ENCODE measurements around the gene SLC45A3. TPM values are rescaled to one million over a fixed set of nuclear protein-coding genes. Genes with fewer than 3 reads are reported as not detected.
A peak's percentile ranks its signal among the peaks of the same experiment; 100 is the strongest.

SLC45A3 gene
- polyA plus RNA-seq, 1 experiment = 1.7 TPM

DNA sequence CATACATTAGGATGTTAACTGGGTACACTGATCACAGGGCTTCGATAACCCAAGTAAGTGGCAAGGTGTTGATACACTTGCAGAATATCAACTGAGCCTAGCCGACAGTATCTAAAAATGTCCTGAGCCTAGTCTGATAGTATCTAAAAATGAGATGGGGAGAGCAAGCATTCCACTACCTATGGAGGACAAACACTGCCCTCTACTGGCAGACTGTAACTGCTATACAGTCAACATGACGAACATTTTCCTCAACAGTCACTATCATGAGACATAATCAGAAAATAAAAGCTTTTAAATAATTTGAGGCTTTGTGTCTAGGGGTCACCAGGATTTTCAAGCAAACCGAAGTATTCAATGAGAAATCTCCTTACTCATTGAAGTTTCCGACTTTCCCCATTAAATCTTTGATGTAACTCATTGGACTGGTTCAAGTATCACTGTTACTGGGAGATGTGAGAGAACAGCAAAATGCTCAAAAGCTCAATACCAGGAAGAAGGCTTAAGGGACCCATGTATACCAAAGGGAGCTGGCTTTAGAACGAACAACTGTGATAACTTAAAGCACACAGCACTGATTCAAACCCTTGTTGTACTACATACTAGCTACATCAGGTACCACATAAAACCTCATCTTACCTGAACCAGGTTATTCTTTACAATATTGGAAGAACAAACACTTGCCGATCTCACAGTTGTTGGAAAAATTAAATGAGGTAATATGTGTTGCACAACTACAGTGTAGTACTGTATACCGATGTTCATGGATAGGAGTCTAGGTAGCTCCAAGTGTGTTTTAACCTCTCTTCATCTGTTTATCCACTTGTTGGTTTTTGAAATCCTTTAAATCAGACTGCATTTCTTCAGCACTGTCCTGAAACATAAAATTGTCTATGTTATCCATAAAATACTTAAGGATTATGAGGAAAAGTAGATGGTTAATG lies 31.1 kb upstream of the SLC45A3 start:
- ChIA-PET POLR2A (interaction anchor here (0.6 to 0.7 kb wide), 2 partner anchors 38 to 835 kb away, joined by 3 to 14 read pairs; no protein-coding TSS in a partner anchor), CTCF (interaction anchor here (0.6 to 10.1 kb wide), 37 partner anchors 9 to 357 kb away, joined by 3 to 339 read pairs (median 4); partner anchors contain the start of genes ELK4 and SLC45A3)
- peak; percentile 66 for DNase-seq (ENCODE audit: low read depth, low spot score)
- no peaks in the 10 kb centered on the region for H3K27me3 ChIP-seq (ENCODE audit: control insufficient read depth, insufficient read depth, low read length)
- no peak overlapping the region for H3K4me3 ChIP-seq (ENCODE audit: low read depth, low read length)
- TF ChIP-seq, protein P1, sequence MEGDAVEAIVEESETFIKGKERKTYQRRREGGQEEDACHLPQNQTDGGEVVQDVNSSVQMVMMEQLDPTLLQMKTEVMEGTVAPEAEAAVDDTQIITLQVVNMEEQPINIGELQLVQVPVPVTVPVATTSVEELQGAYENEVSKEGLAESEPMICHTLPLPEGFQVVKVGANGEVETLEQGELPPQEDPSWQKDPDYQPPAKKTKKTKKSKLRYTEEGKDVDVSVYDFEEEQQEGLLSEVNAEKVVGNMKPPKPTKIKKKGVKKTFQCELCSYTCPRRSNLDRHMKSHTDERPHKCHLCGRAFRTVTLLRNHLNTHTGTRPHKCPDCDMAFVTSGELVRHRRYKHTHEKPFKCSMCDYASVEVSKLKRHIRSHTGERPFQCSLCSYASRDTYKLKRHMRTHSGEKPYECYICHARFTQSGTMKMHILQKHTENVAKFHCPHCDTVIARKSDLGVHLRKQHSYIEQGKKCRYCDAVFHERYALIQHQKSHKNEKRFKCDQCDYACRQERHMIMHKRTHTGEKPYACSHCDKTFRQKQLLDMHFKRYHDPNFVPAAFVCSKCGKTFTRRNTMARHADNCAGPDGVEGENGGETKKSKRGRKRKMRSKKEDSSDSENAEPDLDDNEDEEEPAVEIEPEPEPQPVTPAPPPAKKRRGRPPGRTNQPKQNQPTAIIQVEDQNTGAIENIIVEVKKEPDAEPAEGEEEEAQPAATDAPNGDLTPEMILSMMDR (IDR thresholded peaks at IDR 0.05; ENCODE audit: low read depth, low read length) = peak; percentile 90
- no peaks in the 10 kb centered on the region for H3K9me3 ChIP-seq (ENCODE audit: control insufficient read depth, insufficient read depth, low read length)
- no peak overlapping the region for H3K27ac ChIP-seq (ENCODE audit: low read depth, low read length)

DNA sequence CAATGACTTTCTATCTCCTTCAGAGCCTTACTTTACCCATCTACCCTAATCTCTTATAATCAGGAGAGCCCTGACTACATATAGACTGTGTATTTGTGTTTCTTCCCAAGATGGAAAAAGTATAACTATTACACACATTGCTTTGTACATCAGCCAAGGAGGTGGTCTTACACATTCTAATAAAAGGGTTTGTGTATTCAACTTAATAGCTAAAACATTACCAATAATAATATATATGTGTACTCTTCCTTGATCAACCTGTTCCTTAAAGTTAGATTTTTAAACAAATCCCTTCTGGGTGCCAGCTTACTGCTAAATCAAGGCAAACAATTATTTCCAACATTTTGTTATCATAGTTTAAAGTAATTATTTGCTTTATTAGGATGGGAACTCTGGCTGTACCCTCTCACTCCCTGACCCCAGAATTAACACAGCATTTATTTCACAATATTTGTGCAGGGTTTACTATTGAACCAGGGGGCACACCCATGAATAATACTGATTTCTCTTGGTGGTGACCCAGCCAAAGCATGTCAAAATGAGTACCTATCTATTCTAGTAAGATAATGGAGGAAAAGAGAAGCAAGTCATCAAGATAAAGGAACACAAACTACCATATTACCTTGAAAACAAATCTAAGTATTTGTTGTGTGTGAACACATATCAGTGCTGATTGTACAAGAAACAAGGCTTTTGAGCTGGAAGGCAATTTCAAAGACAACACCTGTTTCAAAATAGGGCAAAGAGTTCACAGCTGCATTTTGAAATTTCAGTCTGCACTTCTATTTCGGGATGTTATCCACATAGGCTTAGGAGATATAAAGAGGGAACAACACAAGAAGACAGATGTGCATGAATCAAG lies 30.1 kb upstream of the SLC45A3 start:
- Histone ChIP-seq H3K9me3 (ENCODE audit: control insufficient read depth, insufficient read depth, low read length) (no peaks in the 10 kb centered on the region), H3K27me3 (ENCODE audit: control insufficient read depth, insufficient read depth, low read length) (no peaks in the 10 kb centered on the region), H3K27ac (ENCODE audit: low read depth, low read length) (no peak overlapping the region), H3K4me3 (ENCODE audit: low read depth, low read length) (no peak overlapping the region)
- TF ChIP-seq, protein P1 (IDR thresholded peaks at IDR 0.05; ENCODE audit: low read depth, low read length) = no peak
- POLR2A ChIA-PET = no interaction called here
- no peak for DNase-seq (ENCODE audit: low read depth, low spot score)
- CTCF ChIA-PET = interaction anchor here (0.6 to 10.1 kb wide), 26 partner anchors 8 to 303 kb away, joined by 3 to 339 read pairs (median 5); partner anchors contain the start of genes ELK4 and SLC45A3

DNA sequence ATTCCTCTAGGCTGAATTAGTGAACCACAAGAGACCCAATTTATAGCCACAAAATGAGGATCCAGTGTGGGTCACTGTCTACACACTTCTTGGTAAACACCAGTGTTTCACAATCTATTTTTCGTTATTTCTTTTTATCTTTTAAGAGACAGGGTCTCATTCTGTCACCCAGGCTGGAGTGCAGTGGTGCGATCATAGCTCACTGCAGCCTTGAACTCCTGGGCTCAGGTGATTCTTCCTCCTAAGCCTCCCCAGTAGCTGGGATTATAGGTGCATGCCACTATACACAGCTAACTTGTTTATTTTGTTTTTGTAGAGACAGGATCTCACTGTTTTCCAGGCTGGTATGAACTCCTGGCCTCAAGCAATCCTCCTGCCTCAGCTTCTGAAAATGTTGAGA lies 29.3 kb upstream of the SLC45A3 start:
- DNase-seq (ENCODE audit: low read depth, low spot score) = no peak
- H3K27me3 ChIP-seq (ENCODE audit: control insufficient read depth, insufficient read depth, low read length) = no peaks in the 10 kb centered on the region
- no peaks in the 10 kb centered on the region for H3K9me3 ChIP-seq (ENCODE audit: control insufficient read depth, insufficient read depth, low read length)
- H3K27ac ChIP-seq (ENCODE audit: low read depth, low read length) = no peak overlapping the region
- H3K4me3 ChIP-seq (ENCODE audit: low read depth, low read length) = no peak overlapping the region
- POLR2A ChIA-PET = no interaction called here
- CTCF ChIA-PET = interaction anchor here (0.6 to 10.1 kb wide), 10 partner anchors 17 to 268 kb away, joined by 3 to 339 read pairs (median 27); partner anchors contain the start of genes ELK4 and SLC45A3
- TF ChIP-seq, protein P1 (IDR thresholded peaks at IDR 0.05; ENCODE audit: low read depth, low read length) = no peak

DNA sequence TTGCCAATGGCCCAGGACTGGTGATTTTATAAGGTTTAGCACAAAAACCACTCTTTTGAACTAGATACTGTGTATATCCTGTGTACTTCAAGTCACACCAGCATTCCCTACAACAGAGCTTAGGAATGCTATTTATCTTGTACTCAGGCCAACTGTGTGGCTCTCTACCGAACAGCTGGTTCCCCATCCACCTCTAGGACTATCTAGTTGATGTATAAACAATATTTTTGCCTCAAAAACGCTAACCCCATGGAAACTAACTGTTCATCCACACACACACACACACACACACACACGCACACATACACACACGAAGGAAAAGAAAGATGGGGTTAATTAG lies 28.7 kb upstream of the SLC45A3 start:
- TF ChIP-seq, protein P1 (IDR thresholded peaks at IDR 0.05; ENCODE audit: low read depth, low read length) = no peak
- H3K27ac ChIP-seq (ENCODE audit: low read depth, low read length) = no peak overlapping the region
- no peaks in the 10 kb centered on the region for H3K9me3 ChIP-seq (ENCODE audit: control insufficient read depth, insufficient read depth, low read length)
- H3K27me3 ChIP-seq (ENCODE audit: control insufficient read depth, insufficient read depth, low read length) = no peaks in the 10 kb centered on the region
- H3K4me3 ChIP-seq (ENCODE audit: low read depth, low read length) = no peak overlapping the region
- DNase-seq (ENCODE audit: low read depth, low spot score) = peak; percentile 59
- ChIA-PET POLR2A (interaction anchor here (0.6 to 1.8 kb wide), 3 partner anchors 39 to 268 kb away, joined by 3 to 5 read pairs (median 4); no protein-coding TSS in a partner anchor), CTCF (interaction anchor here (0.7 to 10.1 kb wide), 8 partner anchors 17 to 268 kb away, joined by 3 to 339 read pairs (median 27); partner anchors contain the start of gene ELK4)

All from AG04450 (cell line).